Sigmoid colon (tissue), 7 donors: Measurements from ENCODE around the gene RGS14. TPM values are rescaled to one million over a fixed set of nuclear protein-coding genes. Genes with fewer than 3 reads are reported as not detected.

ENCODE experiments used
- DNase-seq: peaks from one replicate; pipeline ENCODE4 v3.0.0-alpha.2; 2019
- H3K27ac ChIP-seq, 4 donors: fragments of 200-600 bp; sonication (generic); one replicate each; pipeline ENCODE4 v1.5.1; 2016 to 2019; ENCODE audit warnings: mild to moderate bottlenecking in 1 of 4
- H3K27me3 ChIP-seq, 3 donors: fragments of 200-600 bp; sonication (generic); one replicate each; pipeline ENCODE4 v1.5.1; 2019; ENCODE audit warnings: mild to moderate bottlenecking in 1 of 3
- H3K36me3 ChIP-seq, 4 donors: fragments of 200-600 bp; sonication (generic); one replicate each; pipeline ENCODE4 v1.5.1; 2016 to 2019
- H3K4me1 ChIP-seq, 4 donors: fragments of 200-600 bp; sonication (generic); one replicate each; pipeline ENCODE4 v1.5.1; 2017 to 2019
- H3K4me3 ChIP-seq, 4 donors: fragments of 200-600 bp; sonication (generic); one replicate each; pipeline ENCODE4 v1.5.1; 2017 to 2019; ENCODE audit warnings: mild to moderate bottlenecking in 2 of 4, moderate library complexity in 1 of 4
- H3K9me3 ChIP-seq, 4 donors: fragments of 200-600 bp in 3 of 4; sonication (generic) in 3 of 4; one replicate each; pipeline versions ENCODE4 v1.5.1 to v1.6.1; 2013 to 2019
- CTCF ChIP-seq, 4 experiments: fragments of 450-650 bp in 3 of 4; fragments of 200-600 bp in 1 of 4; IDR thresholded peaks; one replicate each; pipeline ENCODE4 v1.5.1; 2016 to 2019; ENCODE audit warnings: antibody characterized with exemption in 4 of 4, mild to moderate bottlenecking in 3 of 4, moderate library complexity in 2 of 4
- EP300 ChIP-seq, 4 donors: sonication (generic); formaldehyde crosslinking; IDR thresholded peaks; one replicate each; pipeline ENCODE4 v1.6.1; 2017; ENCODE audit warnings: antibody characterized with exemption in 4 of 4
- POLR2A ChIP-seq, 2 donors: fragments of 450-650 bp; IDR thresholded peaks; one replicate each; pipeline ENCODE4 v1.6.1; 2016; ENCODE audit warnings: antibody characterized with exemption in 2 of 2, mild to moderate bottlenecking in 2 of 2, moderate library complexity in 2 of 2
- POLR2AphosphoS5 ChIP-seq, 4 donors: sonication (generic); formaldehyde crosslinking; IDR thresholded peaks; one replicate each; pipeline ENCODE4 v1.6.1; 2017; ENCODE audit warnings: antibody characterized with exemption in 4 of 4
- WGBS, 2 donors: extraction: QIAGEN DNeasy Blood & Tissue Kit; methylation state at CpG; one replicate each; pipeline ENCODE4 v1.1.7; 2013; 5-methylcytosine and 5-hydroxymethylcytosine counted together
- intact Hi-C: fragments of 100-400 bp; cut with DNase I; formaldehyde crosslinking; loops from one replicate; pipeline ENCODE4 v1.15.1; 2023
- polyA plus RNA-seq, 3 donors: library from polyadenylated mRNA; stranded (reverse); fragments of 200-250 nt; gene quantifications; one replicate each; pipeline ENCODE4 v1.2.3, GENCODE V29; 2013
- total RNA-seq, 4 donors: library from RNA; depleted of rRNA; stranded (reverse); fragments of >200 nt; gene quantifications; one replicate each; pipeline ENCODE4 v1.1.0, GENCODE V29; 2016
- donor health status: healthy with polysubstance abuse.
- donor health status: Bipolar disorder and iron deficiency.
- donor health status: healthy.

RGS14 gene
- total and polyA plus RNA-seq, 7 donors: 9.6 to 26.6 (median 16.2) TPM

- no peak overlapping the region for H3K27ac ChIP-seq
- H3K36me3 ChIP-seq: no peaks in the 10 kb centered on the region
- intact Hi-C loops: no loop called here
- 91 to 94% methylated on average over 10 of the region's 10 CpGs for WGBS, 2 donors
- H3K27me3 ChIP-seq: peaks cover 0 to 12% (median 4%) of the 10 kb centered on the region in 3 donors
- H3K4me3 ChIP-seq: no peak overlapping the region
- H3K4me1 ChIP-seq: peaks cover 0 to 4% (median 0%) of the 10 kb centered on the region in 4 donors
- no peaks in the 10 kb centered on the region for H3K9me3 ChIP-seq
- TF ChIP-seq CTCF (IDR thresholded peaks at IDR 0.05) (no peak), POLR2A (IDR thresholded peaks at IDR 0.05) (no peak), POLR2AphosphoS5 (IDR thresholded peaks at IDR 0.05) (no peak), EP300 (IDR thresholded peaks at IDR 0.05) (no peak)
- DNase-seq: no peak
Measured at GRCh38 chr5:177388521-177389052, 30.9 kb downstream of the RGS14 start.

- Histone ChIP-seq H3K27ac (peak overlapping the region in 3 of 4 donors; percentile 6 to 38 (median 23)), H3K9me3 (no peaks in the 10 kb centered on the region), H3K4me1 (peaks cover 0 to 4% (median 0%) of the 10 kb centered on the region in 4 donors), H3K4me3 (no peak overlapping the region), H3K27me3 (peaks cover 0 to 12% (median 4%) of the 10 kb centered on the region in 3 donors), H3K36me3 (no peaks in the 10 kb centered on the region)
- TF ChIP-seq EP300 (IDR thresholded peaks at IDR 0.05): no peak
- TF ChIP-seq POLR2A (IDR thresholded peaks at IDR 0.05): no peak
- no peak for TF ChIP-seq POLR2AphosphoS5 (IDR thresholded peaks at IDR 0.05)
- no peak for TF ChIP-seq CTCF (IDR thresholded peaks at IDR 0.05)
- intact Hi-C loops: loop anchor here (1.0 kb wide), 2 partner anchors 65 to 112 kb away; no protein-coding TSS in a partner anchor
- no peak for DNase-seq
- 39 to 47% methylated on average over 21 of the region's 21 CpGs for WGBS, 2 donors
Measured at GRCh38 chr5:177389241-177390169, 31.8 kb downstream of the RGS14 start.

GRCh38 chr5:177390363-177391300 lies 32.9 kb downstream of the RGS14 start:
- peak; percentile 89 for DNase-seq
- TF ChIP-seq CTCF (IDR thresholded peaks at IDR 0.05) (peak; percentile 95 to 98 (median 96)), POLR2A (IDR thresholded peaks at IDR 0.05) (no peak)
- Histone ChIP-seq H3K36me3 (no peaks in the 10 kb centered on the region), H3K9me3 (no peaks in the 10 kb centered on the region), H3K4me1 (peaks cover 0 to 4% (median 0%) of the 10 kb centered on the region in 4 donors), H3K27ac (peak overlapping the region in 1 of 4 donors; percentile 6), H3K4me3 (no peak overlapping the region), H3K27me3 (peaks cover 0 to 21% (median 4%) of the 10 kb centered on the region in 3 donors)
- intact Hi-C loops: loop anchor here (1.0 kb wide), 2 partner anchors 64 to 111 kb away; no protein-coding TSS in a partner anchor
- WGBS, 2 donors: 25 to 29% methylated on average over 13 of the region's 13 CpGs

- no peaks in the 10 kb centered on the region for H3K9me3 ChIP-seq
- peaks cover 0 to 4% (median 0%) of the 10 kb centered on the region in 4 donors for H3K4me1 ChIP-seq
- no peak overlapping the region for H3K4me3 ChIP-seq
- peaks cover 0 to 42% (median 21%) of the 10 kb centered on the region in 3 donors for H3K27me3 ChIP-seq
- H3K27ac ChIP-seq: no peak overlapping the region
- TF ChIP-seq POLR2AphosphoS5 (IDR thresholded peaks at IDR 0.05): no peak
- TF ChIP-seq CTCF (IDR thresholded peaks at IDR 0.05): no peak
- TF ChIP-seq EP300 (IDR thresholded peaks at IDR 0.05): no peak
- TF ChIP-seq POLR2A (IDR thresholded peaks at IDR 0.05): no peak
- 72 to 88% methylated on average over 5 of the region's 5 CpGs for WGBS, 2 donors
- no peak for DNase-seq
- no peaks in the 10 kb centered on the region for H3K36me3 ChIP-seq
- intact Hi-C loops: no loop called here
Measured at GRCh38 chr5:177392765-177393164, 35.0 kb downstream of the RGS14 start.
